H9 (cell line): ENCODE results near the gene PKD1. TPM values are rescaled to one million over a fixed set of nuclear protein-coding genes. Genes with fewer than 3 reads are reported as not detected.

Experiments
- DNase-seq: peaks from one replicate; pipeline ENCODE4 v3.0.0-alpha.2; 2017
- H2AFZ ChIP-seq: one replicate; pipeline ENCODE4 v1.6.1; 2013; ENCODE audit warnings: mild to moderate bottlenecking, low read length, control low read depth, moderate library complexity
- H2AK5ac ChIP-seq: 2 replicates; pipeline ENCODE4 v1.6.1; 2013; ENCODE audit warnings: low read length, control low read depth, mixed read lengths; ENCODE audit not compliant: insufficient read length
- H2BK120ac ChIP-seq: one replicate; pipeline ENCODE4 v1.6.1; 2013; ENCODE audit warnings: low read depth, mild to moderate bottlenecking, low read length, control low read depth, inconsistent platforms; ENCODE audit not compliant: poor library complexity, severe bottlenecking
- H2BK12ac ChIP-seq: 2 replicates; pipeline ENCODE4 v1.6.1; 2013; ENCODE audit warnings: low read length, control low read depth, mixed read lengths, low read depth; ENCODE audit not compliant: insufficient read length
- H2BK15ac ChIP-seq: 2 replicates; pipeline ENCODE4 v1.6.1; 2013; ENCODE audit warnings: low read depth, low read length, control low read depth
- H2BK20ac ChIP-seq: one replicate; pipeline ENCODE4 v1.6.1; 2013; ENCODE audit warnings: low read depth, mild to moderate bottlenecking, low read length, control low read depth, inconsistent platforms; ENCODE audit not compliant: poor library complexity, severe bottlenecking
- H2BK5ac ChIP-seq: 2 replicates; pipeline ENCODE4 v1.6.1; 2013; ENCODE audit warnings: low read length, control low read depth, mixed read lengths; ENCODE audit not compliant: insufficient read length
- H3K14ac ChIP-seq: 2 replicates; pipeline ENCODE4 v1.6.1; 2013; ENCODE audit warnings: low read length, control low read depth; ENCODE audit not compliant: insufficient read depth
- H3K18ac ChIP-seq: 2 replicates; pipeline ENCODE4 v1.6.1; 2013; ENCODE audit warnings: low read depth, mild to moderate bottlenecking, mixed read lengths, low read length, control low read depth; ENCODE audit not compliant: insufficient read length
- H3K23ac ChIP-seq: 2 replicates; pipeline ENCODE4 v1.6.1; 2013; ENCODE audit warnings: low read length, control low read depth, mixed read lengths, low read depth; ENCODE audit not compliant: insufficient read length
- H3K23me2 ChIP-seq: 2 replicates; pipeline ENCODE4 v1.6.1; 2013; ENCODE audit warnings: low read depth, mild to moderate bottlenecking, mixed read lengths, low read length, control low read depth; ENCODE audit not compliant: insufficient read length, poor library complexity, severe bottlenecking
- H3K27ac ChIP-seq: 2 replicates; pipeline ENCODE4 v1.5.1; 2013; ENCODE audit warnings: low read length, control low read depth, mixed read lengths, low read depth; ENCODE audit not compliant: insufficient read length
- H3K27me3 ChIP-seq: 2 replicates; pipeline ENCODE4 v1.6.1; 2013; ENCODE audit warnings: low read length, control low read depth, inconsistent platforms; ENCODE audit not compliant: insufficient read depth
- H3K4ac ChIP-seq: 2 replicates; pipeline ENCODE4 v1.6.1; 2013; ENCODE audit warnings: low read depth, mild to moderate bottlenecking, control low read depth, inconsistent platforms, low read length, moderate library complexity
- H3K4me1 ChIP-seq: 2 replicates; pipeline ENCODE4 v1.6.1; 2013; ENCODE audit warnings: low read length, control low read depth, inconsistent platforms; ENCODE audit not compliant: insufficient read depth
- H3K4me2 ChIP-seq: 2 replicates; pipeline ENCODE4 v1.6.1; 2013; ENCODE audit warnings: low read length, control low read depth, mixed read lengths; ENCODE audit not compliant: insufficient read length, insufficient read depth
- H3K56ac ChIP-seq: 2 replicates; pipeline ENCODE4 v1.6.1; 2013; ENCODE audit warnings: low read depth, mild to moderate bottlenecking, mixed read lengths, low read length, control low read depth; ENCODE audit not compliant: insufficient read length
- H3K79me1 ChIP-seq: 2 replicates; pipeline ENCODE4 v1.6.1; 2013; ENCODE audit warnings: low read depth, mild to moderate bottlenecking, moderate library complexity, low read length, control low read depth, inconsistent platforms; ENCODE audit not compliant: insufficient read depth, poor library complexity, severe bottlenecking
- H3K79me2 ChIP-seq: 2 replicates; pipeline ENCODE4 v1.6.1; 2013; ENCODE audit warnings: low read length, control low read depth, inconsistent platforms; ENCODE audit not compliant: insufficient read depth
- H3K9ac ChIP-seq: 2 replicates; pipeline ENCODE4 v1.6.1; 2013; ENCODE audit warnings: low read length, control low read depth, mixed read lengths; ENCODE audit not compliant: insufficient read length; ENCODE audit errors: extremely low read depth
- H3K9me3 ChIP-seq: one replicate; pipeline ENCODE4 v1.6.1; 2013; ENCODE audit warnings: low read depth, low read length, inconsistent platforms; ENCODE audit not compliant: control insufficient read depth
- H3T11ph ChIP-seq: one replicate; pipeline ENCODE4 v1.6.1; 2013; ENCODE audit warnings: mild to moderate bottlenecking, low read length, control low read depth, inconsistent platforms
- H4K20me1 ChIP-seq: one replicate; pipeline ENCODE4 v1.6.1; 2013; ENCODE audit not compliant: control insufficient read depth, insufficient read length, insufficient read depth
- H4K5ac ChIP-seq: 2 replicates; pipeline ENCODE4 v1.6.1; 2013; ENCODE audit warnings: low read depth, mild to moderate bottlenecking, mixed read lengths, low read length, control low read depth; ENCODE audit not compliant: insufficient read length
- H4K8ac ChIP-seq: replicated peaks from 2 replicates; pipeline ENCODE4 v1.6.1; 2013; ENCODE audit warnings: low read length, control low read depth, mixed read lengths, low read depth; ENCODE audit not compliant: insufficient read length
- H4K91ac ChIP-seq: 2 replicates; pipeline ENCODE4 v1.6.1; 2013; ENCODE audit warnings: low read depth, mild to moderate bottlenecking, moderate library complexity, mixed read lengths, low read length, control low read depth; ENCODE audit not compliant: insufficient read length
- H3K27ac Mint-ChIP-seq, 3 experiments: 2 replicates in 2 of 3; 3 replicates in 1 of 3; pipeline ENCODE4 v1.8.0; 2020 to 2021; ENCODE audit warnings: mixed read lengths in 3 of 3, mild to moderate bottlenecking in 1 of 3, moderate library complexity in 1 of 3
- H3K27me3 Mint-ChIP-seq: 2 replicates; pipeline ENCODE4 v1.8.0; 2021; ENCODE audit warnings: low read depth, mild to moderate bottlenecking, moderate library complexity, mixed read lengths
- H3K36me3 Mint-ChIP-seq, 3 experiments: 2 replicates in 2 of 3; 3 replicates in 1 of 3; pipeline ENCODE4 v1.8.0; 2020 to 2021; ENCODE audit warnings: low read depth in 3 of 3, mixed read lengths in 3 of 3; ENCODE audit not compliant: insufficient read depth in 1 of 3
- H3K4me1 Mint-ChIP-seq, 2 experiments: 2 replicates each; pipeline ENCODE4 v1.8.0; 2020; ENCODE audit warnings: mixed read lengths in 2 of 2
- H3K4me3 Mint-ChIP-seq, 2 experiments: 2 replicates in 1 of 2; 3 replicates in 1 of 2; pipeline ENCODE4 v1.8.0; 2020 to 2021; ENCODE audit warnings: mild to moderate bottlenecking in 2 of 2, mixed read lengths in 2 of 2, moderate library complexity in 1 of 2
- H3K9me3 Mint-ChIP-seq, 2 experiments: 2 replicates in 1 of 2; 3 replicates in 1 of 2; pipeline ENCODE4 v1.8.0; 2020; ENCODE audit warnings: mild to moderate bottlenecking in 2 of 2, mixed read lengths in 2 of 2, moderate library complexity in 1 of 2
- WGBS: extraction: QIAGEN DNeasy Blood & Tissue Kit; methylation state at CpG from one replicate; pipeline ENCODE4 v1.1.7; 2013; ENCODE audit warnings: missing lambda C conversion rate, low lambda C conversion rate, mixed read lengths; ENCODE audit not compliant: insufficient read length; ENCODE audit errors: extremely low coverage; 5-methylcytosine and 5-hydroxymethylcytosine counted together
- total RNA-seq: library from RNA; stranded (reverse); gene quantifications from 2 replicates; pipeline ENCODE4 v1.2.1, GENCODE V29; 2021
- TF ChIP-seq, protein P1 (sequence below): fragments of 200-600 bp; sonication (generic); conservative IDR thresholded peaks from 3 replicates; pipeline ENCODE4 v1.8.0; 2021; ENCODE audit warnings: antibody characterized with exemption, mild to moderate bottlenecking

The PKD1 gene
- total RNA-seq, 1 experiment from 2014 or later, result 88.0 TPM

DNA sequence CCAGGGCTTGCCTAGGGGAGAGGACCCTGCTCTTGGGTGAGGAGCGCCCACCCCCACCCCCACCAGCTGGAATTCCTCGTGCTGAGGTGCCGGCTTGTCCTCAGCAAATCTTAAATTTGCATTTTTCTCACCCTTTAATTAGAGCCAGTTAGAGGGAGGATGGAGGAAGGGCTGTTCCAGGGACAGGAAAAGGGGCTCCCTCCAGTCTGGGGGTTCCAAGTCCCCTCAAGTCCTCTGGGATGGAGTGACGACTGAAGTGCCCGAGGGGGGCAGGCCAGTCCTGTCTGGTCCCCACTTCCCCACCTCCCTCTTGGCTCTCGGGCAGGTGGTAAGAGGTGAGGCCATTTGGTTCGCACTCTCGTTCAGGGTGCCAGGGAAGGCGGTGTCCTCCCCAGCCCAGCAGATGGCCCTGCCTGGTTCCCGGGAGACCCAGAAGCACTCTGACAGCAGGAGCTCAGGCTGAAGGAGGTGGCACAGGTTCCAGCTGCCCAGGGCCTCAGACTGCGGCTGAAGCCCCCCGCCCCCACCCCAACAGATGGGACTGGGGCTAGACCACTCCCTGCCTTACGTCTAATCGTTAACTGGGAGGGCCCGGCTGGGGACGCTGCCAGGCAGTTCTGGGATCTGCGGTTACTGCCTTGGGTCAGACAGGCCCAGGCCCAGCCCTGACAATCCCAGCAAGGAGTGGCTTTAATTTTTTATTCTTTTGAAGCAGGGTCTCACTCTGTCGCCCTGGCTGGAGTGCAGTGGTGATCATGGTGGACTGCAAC is 14.9 kb upstream of the PKD1 start:
- Histone ChIP-seq H3K4me1 (peaks cover 3% of the 10 kb centered on the region; the same call in 1 of the 2 replicates), H2BK12ac (no peak overlapping the region), H2AK5ac (no peak overlapping the region), H3K56ac (no peak overlapping the region), H3K4me2 (peak overlapping the region; percentile 56), H3K9ac (no peak overlapping the region), H3K4ac (no peak overlapping the region), H3K9me3 (no peaks in the 10 kb centered on the region), H3T11ph (no peak overlapping the region), H4K5ac (no peak overlapping the region), H2BK20ac (no peak overlapping the region), H3K23me2 (peaks cover 29% of the 10 kb centered on the region), H4K20me1 (no peaks in the 10 kb centered on the region), H3K27me3 (no peaks in the 10 kb centered on the region), H3K18ac (no peak overlapping the region), H2BK15ac (no peak overlapping the region), H4K8ac (no peak overlapping the region), H4K91ac (no peak overlapping the region), H3K79me2 (peaks cover 11% of the 10 kb centered on the region; the same call in 1 of the 2 replicates), H2BK120ac (no peak overlapping the region), H3K23ac (no peak overlapping the region), H3K14ac (no peak overlapping the region), H2BK5ac (no peak overlapping the region), H3K27ac (no peak overlapping the region), H3K79me1 (no peaks in the 10 kb centered on the region), H2AFZ (no peak overlapping the region)
- WGBS, result no CpG with 5 or more reads among the region's 18 CpGs
- H3K27ac Mint-ChIP-seq, result peak overlapping the region in 2 of 3 experiments; percentile 82 to 96; a peak in 2 of 7 replicates
- peaks cover 26 to 43% of the 10 kb centered on the region in 2 experiments for H3K4me1 Mint-ChIP-seq
- peaks cover 26 to 43% (median 34%) of the 10 kb centered on the region in 3 experiments for H3K36me3 Mint-ChIP-seq
- DNase-seq, result peak; percentile 89
- TF ChIP-seq, protein P1, sequence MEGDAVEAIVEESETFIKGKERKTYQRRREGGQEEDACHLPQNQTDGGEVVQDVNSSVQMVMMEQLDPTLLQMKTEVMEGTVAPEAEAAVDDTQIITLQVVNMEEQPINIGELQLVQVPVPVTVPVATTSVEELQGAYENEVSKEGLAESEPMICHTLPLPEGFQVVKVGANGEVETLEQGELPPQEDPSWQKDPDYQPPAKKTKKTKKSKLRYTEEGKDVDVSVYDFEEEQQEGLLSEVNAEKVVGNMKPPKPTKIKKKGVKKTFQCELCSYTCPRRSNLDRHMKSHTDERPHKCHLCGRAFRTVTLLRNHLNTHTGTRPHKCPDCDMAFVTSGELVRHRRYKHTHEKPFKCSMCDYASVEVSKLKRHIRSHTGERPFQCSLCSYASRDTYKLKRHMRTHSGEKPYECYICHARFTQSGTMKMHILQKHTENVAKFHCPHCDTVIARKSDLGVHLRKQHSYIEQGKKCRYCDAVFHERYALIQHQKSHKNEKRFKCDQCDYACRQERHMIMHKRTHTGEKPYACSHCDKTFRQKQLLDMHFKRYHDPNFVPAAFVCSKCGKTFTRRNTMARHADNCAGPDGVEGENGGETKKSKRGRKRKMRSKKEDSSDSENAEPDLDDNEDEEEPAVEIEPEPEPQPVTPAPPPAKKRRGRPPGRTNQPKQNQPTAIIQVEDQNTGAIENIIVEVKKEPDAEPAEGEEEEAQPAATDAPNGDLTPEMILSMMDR, result peak; percentile 11; the same call in 1 of the 3 replicates
- H3K4me3 Mint-ChIP-seq, result peak overlapping the region; percentile 97
- peaks cover 0 to 9% of the 10 kb centered on the region in 2 experiments; a peak in 3 of 5 replicates for H3K9me3 Mint-ChIP-seq
- peaks cover 14% of the 10 kb centered on the region for H3K27me3 Mint-ChIP-seq
